Measurements from ENCODE around the gene SH3RF2. TPM values are rescaled to one million over a fixed set of nuclear protein-coding genes. Genes with fewer than 3 reads are reported as not detected.
"Not testable (repeated sequence)": the region's sequence is repeated elsewhere in the genome, so short reads cannot be mapped to it uniquely, and the experiment has no call there.

Gene SH3RF2
- total RNA-seq, 1 donor from 2014 or later: not detected

- no peak overlapping the region for H3K27ac Mint-ChIP-seq (ENCODE audit: unreplicated experiment)
- no peak overlapping the region for H3K4me3 Mint-ChIP-seq (ENCODE audit: unreplicated experiment)
- TF ChIP-seq CTCF (IDR thresholded peaks at IDR 0.05; ENCODE audit: partially characterized antibody, unreplicated experiment): no peak
- no peak for DNase-seq
- peaks cover 3% of the 10 kb centered on the region for H3K27me3 Mint-ChIP-seq (ENCODE audit: unreplicated experiment)
- H3K36me3 Mint-ChIP-seq (ENCODE audit: unreplicated experiment): peaks cover 13% of the 10 kb centered on the region
- no peaks in the 10 kb centered on the region for H3K4me1 Mint-ChIP-seq (ENCODE audit: low read depth, unreplicated experiment)
- peaks cover 2% of the 10 kb centered on the region for H3K9me3 Mint-ChIP-seq (ENCODE audit: unreplicated experiment)
These were observed 53.0 kb downstream of the SH3RF2 start for GRCh38 chr5:145989428-145989827.

- Mint-ChIP-seq H3K27me3 (ENCODE audit: unreplicated experiment) (peaks cover 3% of the 10 kb centered on the region), H3K27ac (ENCODE audit: unreplicated experiment) (no peak overlapping the region), H3K9me3 (ENCODE audit: unreplicated experiment) (peaks cover 4% of the 10 kb centered on the region), H3K4me3 (ENCODE audit: unreplicated experiment) (no peak overlapping the region), H3K36me3 (ENCODE audit: unreplicated experiment) (peaks cover 13% of the 10 kb centered on the region), H3K4me1 (ENCODE audit: low read depth, unreplicated experiment) (no peaks in the 10 kb centered on the region)
- no peak for TF ChIP-seq CTCF (IDR thresholded peaks at IDR 0.05; ENCODE audit: partially characterized antibody, unreplicated experiment)
- no peak for DNase-seq
These were observed 53.8 kb downstream of the SH3RF2 start for GRCh38 chr5:145990170-145990569.

GRCh38 chr5:145991044-145991575 lies 54.7 kb downstream of the SH3RF2 start:
- no peak for DNase-seq
- Mint-ChIP-seq H3K27me3 (ENCODE audit: unreplicated experiment) (peaks cover 3% of the 10 kb centered on the region), H3K27ac (ENCODE audit: unreplicated experiment) (no peak overlapping the region), H3K9me3 (ENCODE audit: unreplicated experiment) (peaks cover 4% of the 10 kb centered on the region), H3K36me3 (ENCODE audit: unreplicated experiment) (peaks cover 13% of the 10 kb centered on the region), H3K4me1 (ENCODE audit: low read depth, unreplicated experiment) (no peaks in the 10 kb centered on the region), H3K4me3 (ENCODE audit: unreplicated experiment) (no peak overlapping the region)
- TF ChIP-seq CTCF (IDR thresholded peaks at IDR 0.05; ENCODE audit: partially characterized antibody, unreplicated experiment): no peak

GRCh38 chr5:145993538-145993937 lies 57.2 kb downstream of the SH3RF2 start:
- H3K36me3 Mint-ChIP-seq (ENCODE audit: unreplicated experiment): peaks cover 13% of the 10 kb centered on the region

GRCh38 chr5:145996135-145996534 lies 59.8 kb downstream of the SH3RF2 start:
- Mint-ChIP-seq H3K9me3 (ENCODE audit: unreplicated experiment) (peaks cover 4% of the 10 kb centered on the region), H3K4me3 (ENCODE audit: unreplicated experiment) (no peak overlapping the region), H3K27ac (ENCODE audit: unreplicated experiment) (no peak overlapping the region), H3K27me3 (ENCODE audit: unreplicated experiment) (peaks cover 3% of the 10 kb centered on the region), H3K36me3 (ENCODE audit: unreplicated experiment) (peaks cover 13% of the 10 kb centered on the region), H3K4me1 (ENCODE audit: low read depth, unreplicated experiment) (no peaks in the 10 kb centered on the region)
- no peak for TF ChIP-seq CTCF (IDR thresholded peaks at IDR 0.05; ENCODE audit: partially characterized antibody, unreplicated experiment)
- DNase-seq: no peak

More at GRCh38 chr5:145993538-145993937, 57.2 kb downstream of the SH3RF2 start:
- H3K9me3 Mint-ChIP-seq (ENCODE audit: unreplicated experiment); H3K4me3 Mint-ChIP-seq (ENCODE audit: unreplicated experiment); H3K27ac Mint-ChIP-seq (ENCODE audit: unreplicated experiment); H3K27me3 Mint-ChIP-seq (ENCODE audit: unreplicated experiment); H3K4me1 Mint-ChIP-seq (ENCODE audit: low read depth, unreplicated experiment); DNase-seq: not testable (repeated sequence)

All from glutamatergic neuron (in vitro differentiated cells).